ENCODE results near the gene IFT88. TPM values are rescaled to one million over a fixed set of nuclear protein-coding genes. Genes with fewer than 3 reads are reported as not detected.

IFT88 gene
- total and polyA plus RNA-seq, 2 donors (not counting 1 experiment from before 2014, with no cell fraction given): 9.3 to 17.5 TPM

DNA sequence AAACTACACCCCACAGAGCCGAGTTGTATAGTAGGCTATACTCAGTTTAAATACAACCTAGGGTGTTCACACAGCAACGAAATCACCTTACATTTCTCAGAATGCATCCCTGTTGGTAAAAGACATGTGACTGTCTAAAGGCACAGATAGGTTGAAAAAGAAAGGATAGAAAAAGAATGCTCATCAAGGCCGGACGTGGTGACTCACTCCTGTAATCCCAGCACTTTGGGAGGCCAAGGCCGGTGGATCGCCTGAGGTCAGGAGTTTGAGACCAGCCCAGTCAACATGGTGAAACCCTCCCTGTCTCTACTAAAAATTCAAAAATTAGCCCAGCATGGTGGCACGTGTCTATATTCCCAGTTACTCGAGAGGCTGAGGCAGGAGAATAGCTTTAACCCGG lies 132.8 kb downstream of the IFT88 start:
- no peaks in the 10 kb centered on the region for H4K20me1 ChIP-seq (ENCODE audit: control insufficient read depth, extremely low read depth, insufficient read depth, low read length)

GRCh38 chr13:20700288-20700687 lies 133.3 kb downstream of the IFT88 start:
- Histone ChIP-seq H3K79me2 (ENCODE audit: control insufficient read depth, insufficient read depth, low read length) (no peaks in the 10 kb centered on the region), H3K9ac (ENCODE audit: insufficient read depth, low read length) (no peak overlapping the region), H2AFZ (ENCODE audit: low read length) (no peak overlapping the region), H3K4me1 (ENCODE audit: control insufficient read depth, extremely low read depth, insufficient read depth, low read length) (no peaks in the 10 kb centered on the region), H3K36me3 (ENCODE audit: control insufficient read depth, insufficient read depth, low read length) (no peaks in the 10 kb centered on the region), H3K27ac (ENCODE audit: insufficient read depth, low read length) (no peak overlapping the region), H3K9me3 (ENCODE audit: control insufficient read depth, insufficient read depth, low read depth, low read length) (no peaks in the 10 kb centered on the region), H3K4me3 (replicated peaks in 1 of 4; ENCODE audit: control extremely low read depth in 1 of 4, insufficient read depth in 1 of 4, low read depth in 3 of 4, low read length in 4 of 4) (no peak overlapping the region), H3K27me3 (ENCODE audit: control insufficient read depth, insufficient read depth, low read length) (no peaks in the 10 kb centered on the region), H4K20me1 (ENCODE audit: control insufficient read depth, extremely low read depth, insufficient read depth, low read length) (no peaks in the 10 kb centered on the region), H3K4me2 (ENCODE audit: extremely low read depth, insufficient read depth, low read length) (no peak overlapping the region)
- DNase-seq (ENCODE audit: low read depth in 2 of 2): no peak
- TF ChIP-seq, protein P1, sequence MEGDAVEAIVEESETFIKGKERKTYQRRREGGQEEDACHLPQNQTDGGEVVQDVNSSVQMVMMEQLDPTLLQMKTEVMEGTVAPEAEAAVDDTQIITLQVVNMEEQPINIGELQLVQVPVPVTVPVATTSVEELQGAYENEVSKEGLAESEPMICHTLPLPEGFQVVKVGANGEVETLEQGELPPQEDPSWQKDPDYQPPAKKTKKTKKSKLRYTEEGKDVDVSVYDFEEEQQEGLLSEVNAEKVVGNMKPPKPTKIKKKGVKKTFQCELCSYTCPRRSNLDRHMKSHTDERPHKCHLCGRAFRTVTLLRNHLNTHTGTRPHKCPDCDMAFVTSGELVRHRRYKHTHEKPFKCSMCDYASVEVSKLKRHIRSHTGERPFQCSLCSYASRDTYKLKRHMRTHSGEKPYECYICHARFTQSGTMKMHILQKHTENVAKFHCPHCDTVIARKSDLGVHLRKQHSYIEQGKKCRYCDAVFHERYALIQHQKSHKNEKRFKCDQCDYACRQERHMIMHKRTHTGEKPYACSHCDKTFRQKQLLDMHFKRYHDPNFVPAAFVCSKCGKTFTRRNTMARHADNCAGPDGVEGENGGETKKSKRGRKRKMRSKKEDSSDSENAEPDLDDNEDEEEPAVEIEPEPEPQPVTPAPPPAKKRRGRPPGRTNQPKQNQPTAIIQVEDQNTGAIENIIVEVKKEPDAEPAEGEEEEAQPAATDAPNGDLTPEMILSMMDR (conservative IDR thresholded peaks at IDR 0.05 in 1 of 2, IDR thresholded peaks at IDR 0.05 in 1 of 2; ENCODE audit: low read depth in 1 of 2, low read length in 2 of 2): no peak
- TF ChIP-seq EZH2 (IDR thresholded peaks at IDR 0.05; ENCODE audit: low read length, missing control alignments): no peak

More for the DNA sequence above, 132.8 kb downstream of the IFT88 start:
- Histone ChIP-seq H3K27ac (ENCODE audit: insufficient read depth, low read length) (no peak overlapping the region), H3K9ac (ENCODE audit: insufficient read depth, low read length) (no peak overlapping the region), H3K4me3 (replicated peaks in 1 of 4; ENCODE audit: control extremely low read depth in 1 of 4, insufficient read depth in 1 of 4, low read depth in 3 of 4, low read length in 4 of 4) (no peak overlapping the region), H3K27me3 (ENCODE audit: control insufficient read depth, insufficient read depth, low read length) (no peaks in the 10 kb centered on the region), H3K36me3 (ENCODE audit: control insufficient read depth, insufficient read depth, low read length) (no peaks in the 10 kb centered on the region), H3K4me1 (ENCODE audit: control insufficient read depth, extremely low read depth, insufficient read depth, low read length) (no peaks in the 10 kb centered on the region), H3K9me3 (ENCODE audit: control insufficient read depth, insufficient read depth, low read depth, low read length) (no peaks in the 10 kb centered on the region), H3K4me2 (ENCODE audit: extremely low read depth, insufficient read depth, low read length) (no peak overlapping the region), H3K79me2 (ENCODE audit: control insufficient read depth, insufficient read depth, low read length) (no peaks in the 10 kb centered on the region), H2AFZ (ENCODE audit: low read length) (no peak overlapping the region)
- TF ChIP-seq, protein P1 (conservative IDR thresholded peaks at IDR 0.05 in 1 of 2, IDR thresholded peaks at IDR 0.05 in 1 of 2; ENCODE audit: low read depth in 1 of 2, low read length in 2 of 2): no peak
- no peak for TF ChIP-seq EZH2 (IDR thresholded peaks at IDR 0.05; ENCODE audit: low read length, missing control alignments)
- DNase-seq (ENCODE audit: low read depth in 2 of 2): no peak

DNA sequence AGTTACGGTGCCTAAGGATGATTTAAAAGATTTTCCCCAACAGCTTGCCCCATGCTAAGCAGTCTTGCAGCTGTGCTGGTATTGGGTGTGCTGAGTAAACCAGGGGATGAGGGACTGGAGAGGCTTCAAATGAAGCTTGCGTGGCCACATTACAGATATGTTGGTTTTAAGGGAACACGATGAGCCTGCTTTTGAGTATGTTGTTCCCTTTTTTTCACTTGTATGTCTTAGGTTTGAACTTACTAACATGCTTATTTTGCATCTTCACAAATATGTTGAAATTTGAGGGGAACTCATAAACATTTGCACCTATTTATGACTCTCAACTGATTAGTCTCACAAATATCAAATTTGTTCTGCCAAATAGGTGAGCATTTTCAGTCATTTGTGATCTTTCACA lies 134.5 kb downstream of the IFT88 start:
- Histone ChIP-seq H4K20me1 (ENCODE audit: control insufficient read depth, extremely low read depth, insufficient read depth, low read length) (no peaks in the 10 kb centered on the region), H2AFZ (ENCODE audit: low read length) (no peak overlapping the region), H3K4me2 (ENCODE audit: extremely low read depth, insufficient read depth, low read length) (no peak overlapping the region), H3K79me2 (ENCODE audit: control insufficient read depth, insufficient read depth, low read length) (no peaks in the 10 kb centered on the region), H3K9me3 (ENCODE audit: control insufficient read depth, insufficient read depth, low read depth, low read length) (no peaks in the 10 kb centered on the region), H3K27ac (ENCODE audit: insufficient read depth, low read length) (no peak overlapping the region), H3K4me1 (ENCODE audit: control insufficient read depth, extremely low read depth, insufficient read depth, low read length) (no peaks in the 10 kb centered on the region), H3K4me3 (replicated peaks in 1 of 4; ENCODE audit: control extremely low read depth in 1 of 4, insufficient read depth in 1 of 4, low read depth in 3 of 4, low read length in 4 of 4) (no peak overlapping the region), H3K36me3 (ENCODE audit: control insufficient read depth, insufficient read depth, low read length) (no peaks in the 10 kb centered on the region), H3K27me3 (ENCODE audit: control insufficient read depth, insufficient read depth, low read length) (no peaks in the 10 kb centered on the region), H3K9ac (ENCODE audit: insufficient read depth, low read length) (no peak overlapping the region)
- TF ChIP-seq, protein P1 (conservative IDR thresholded peaks at IDR 0.05 in 1 of 2, IDR thresholded peaks at IDR 0.05 in 1 of 2; ENCODE audit: low read depth in 1 of 2, low read length in 2 of 2): no peak
- TF ChIP-seq EZH2 (IDR thresholded peaks at IDR 0.05; ENCODE audit: low read length, missing control alignments): no peak
- no peak for DNase-seq (ENCODE audit: low read depth in 2 of 2)

All from fibroblast of lung (primary cell).